ENCODE data around the gene FRG1.
"Not testable (repeated sequence)": the region's sequence is repeated elsewhere in the genome, so short reads cannot be mapped to it uniquely, and the experiment has no call there.

The FRG1 gene

DNA sequence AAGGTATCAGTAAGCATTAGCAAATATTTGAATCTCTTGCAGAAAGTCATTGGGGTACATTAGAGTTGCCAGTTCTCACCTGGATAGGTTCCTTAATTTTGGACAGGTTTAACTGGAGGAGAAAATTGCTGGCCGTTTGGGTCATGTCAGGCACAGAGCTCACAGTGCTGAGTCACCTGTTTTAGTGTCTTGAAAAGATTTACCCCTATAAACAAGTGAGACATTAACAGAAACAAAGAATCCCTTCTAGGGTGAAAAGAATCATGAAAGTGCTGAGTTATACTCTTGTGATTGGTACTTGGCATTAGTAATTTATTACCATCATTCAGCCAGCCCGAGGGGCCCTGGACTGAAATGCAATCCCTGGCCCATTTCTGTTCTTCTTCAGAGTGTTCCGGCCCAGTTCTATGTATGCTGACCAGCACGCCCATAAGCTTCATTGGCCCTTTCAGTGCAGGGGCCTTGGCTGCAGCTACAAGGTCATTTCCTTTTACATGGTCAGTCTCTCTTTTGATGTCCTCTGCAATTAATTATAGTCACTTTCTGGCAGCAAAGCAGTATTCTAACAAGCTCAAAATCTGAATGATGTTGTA lies 45.1 kb downstream of the FRG1 start:
- not testable (repeated sequence) for DNase-seq

DNA sequence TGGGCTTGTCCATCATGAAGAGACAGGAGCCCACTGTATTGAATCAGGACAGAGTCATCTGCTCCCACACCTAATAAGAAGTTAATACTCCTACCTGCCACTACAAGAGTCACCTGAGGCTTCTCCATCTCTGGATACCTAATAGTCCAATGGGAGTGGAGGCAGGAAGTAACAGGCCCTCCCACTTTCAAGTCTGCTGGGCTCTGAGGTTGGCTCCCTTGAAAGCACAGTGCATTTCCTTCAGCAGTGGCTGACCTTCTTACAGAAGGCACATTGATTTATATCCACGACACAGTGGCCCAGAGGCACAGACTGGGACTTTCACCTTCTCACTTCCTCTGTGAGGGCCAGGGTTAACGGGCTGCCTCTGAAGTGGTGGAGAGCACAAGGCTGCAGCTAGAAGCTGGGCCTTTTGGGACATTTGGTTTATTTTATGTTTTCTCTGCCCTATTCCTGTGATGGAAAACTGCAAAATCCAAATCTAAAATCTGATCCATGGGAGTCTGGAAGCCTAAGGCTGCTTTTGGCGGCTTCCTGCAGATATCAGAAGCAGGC lies 48.3 kb downstream of the FRG1 start:
- DNase-seq: no peak

- not testable (repeated sequence) for DNase-seq
These were observed 49.3 kb downstream of the FRG1 start for GRCh38 chr4:189989941-189990340.
